GM04504 (cell line): Measurements from ENCODE around the gene HSF5.

Source experiments
- DNase-seq: peaks from one replicate; pipeline ENCODE4 v3.0.0-alpha.2; 2012; ENCODE audit warnings: low read depth

The HSF5 gene

DNA sequence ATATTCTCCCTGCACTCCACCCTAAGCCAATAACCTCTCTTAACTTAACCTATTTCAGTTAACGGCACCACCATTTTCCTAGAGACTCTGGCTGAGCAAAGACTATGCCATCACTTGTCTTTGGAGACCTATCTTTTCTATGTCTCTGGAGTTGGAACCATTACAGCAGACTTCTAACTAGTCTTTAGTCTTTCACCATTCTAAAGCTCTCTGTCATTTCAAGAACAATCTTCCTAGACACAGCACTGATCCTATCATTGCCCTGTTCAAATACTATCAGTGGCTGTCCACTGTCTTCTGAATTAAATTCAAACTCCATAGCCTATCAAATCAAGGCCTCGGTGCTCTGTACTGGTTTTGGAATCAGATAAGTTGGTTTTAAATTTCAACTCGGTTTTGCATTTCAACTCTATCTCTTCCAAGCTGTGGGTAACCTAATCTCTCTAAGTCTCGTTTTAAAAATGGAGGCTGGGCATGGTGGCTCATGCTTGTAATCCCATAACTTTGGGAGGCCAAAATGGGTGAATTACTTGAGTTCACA lies 102.8 kb downstream of the HSF5 start:
- DNase-seq = no peak

DNA sequence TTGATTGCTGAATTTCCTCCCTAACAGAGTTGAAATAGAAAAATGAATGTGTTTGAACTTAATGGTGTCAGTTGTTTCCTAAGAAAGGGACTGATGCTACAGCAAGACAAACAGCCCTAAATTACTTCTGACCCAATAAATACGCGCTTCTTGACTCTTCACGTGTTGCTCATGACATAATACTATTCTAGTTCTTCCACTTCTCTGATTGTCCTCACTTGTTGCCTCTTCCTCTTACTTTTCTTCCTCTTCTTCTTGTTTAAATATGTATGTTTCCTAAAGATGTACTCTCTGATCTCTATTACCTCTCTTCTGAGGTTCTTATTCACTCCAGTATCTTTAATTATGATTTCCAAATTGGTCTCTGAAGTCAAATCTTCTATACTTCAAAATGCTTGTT lies 103.3 kb downstream of the HSF5 start:
- no peak for DNase-seq

DNA sequence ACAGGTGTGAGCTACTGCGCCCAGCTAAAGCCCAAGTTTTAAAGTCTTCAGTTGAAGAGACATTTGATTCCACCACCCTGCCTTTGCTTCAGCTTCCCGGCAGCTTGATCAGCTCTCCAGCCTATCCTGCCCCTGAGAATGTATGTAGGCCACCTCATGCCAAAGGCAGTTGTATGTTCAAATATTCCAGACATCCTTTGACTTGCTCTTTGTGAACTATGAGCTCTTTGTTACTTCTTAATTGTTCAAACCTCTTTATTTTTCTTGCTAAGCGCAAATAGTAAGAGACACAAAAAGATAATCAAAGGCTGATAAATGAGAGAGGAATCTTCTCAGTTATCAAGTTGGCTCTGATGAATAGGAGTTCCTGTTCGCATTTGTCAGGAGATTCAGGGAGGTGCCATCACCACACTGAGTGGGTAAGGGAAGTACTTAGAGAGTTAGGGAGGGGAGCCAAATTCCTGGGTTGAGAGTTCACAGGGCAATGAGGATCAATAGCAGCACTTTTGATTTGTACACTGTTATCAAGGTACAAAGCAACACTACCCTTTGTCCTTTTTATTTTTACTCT lies 104.2 kb downstream of the HSF5 start:
- DNase-seq = no peak

DNA sequence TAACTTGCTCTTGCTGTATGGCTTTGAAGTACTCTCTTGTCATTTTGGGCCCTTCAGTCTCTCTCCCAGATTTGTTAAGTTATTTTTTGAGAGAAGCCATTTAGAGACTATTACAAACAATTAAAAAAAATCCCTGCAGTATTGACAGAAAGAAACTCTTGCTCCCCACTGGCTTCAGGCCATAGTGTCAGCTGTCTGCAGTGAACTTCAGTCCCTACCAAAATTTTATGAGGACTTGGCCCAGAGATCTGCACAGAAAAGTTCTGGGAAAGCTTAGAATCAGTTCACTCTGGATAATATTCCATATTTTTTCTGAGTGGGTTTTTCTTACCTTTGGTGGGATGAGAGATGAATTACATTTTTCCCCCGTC lies 105.4 kb downstream of the HSF5 start:
- no peak for DNase-seq

DNA sequence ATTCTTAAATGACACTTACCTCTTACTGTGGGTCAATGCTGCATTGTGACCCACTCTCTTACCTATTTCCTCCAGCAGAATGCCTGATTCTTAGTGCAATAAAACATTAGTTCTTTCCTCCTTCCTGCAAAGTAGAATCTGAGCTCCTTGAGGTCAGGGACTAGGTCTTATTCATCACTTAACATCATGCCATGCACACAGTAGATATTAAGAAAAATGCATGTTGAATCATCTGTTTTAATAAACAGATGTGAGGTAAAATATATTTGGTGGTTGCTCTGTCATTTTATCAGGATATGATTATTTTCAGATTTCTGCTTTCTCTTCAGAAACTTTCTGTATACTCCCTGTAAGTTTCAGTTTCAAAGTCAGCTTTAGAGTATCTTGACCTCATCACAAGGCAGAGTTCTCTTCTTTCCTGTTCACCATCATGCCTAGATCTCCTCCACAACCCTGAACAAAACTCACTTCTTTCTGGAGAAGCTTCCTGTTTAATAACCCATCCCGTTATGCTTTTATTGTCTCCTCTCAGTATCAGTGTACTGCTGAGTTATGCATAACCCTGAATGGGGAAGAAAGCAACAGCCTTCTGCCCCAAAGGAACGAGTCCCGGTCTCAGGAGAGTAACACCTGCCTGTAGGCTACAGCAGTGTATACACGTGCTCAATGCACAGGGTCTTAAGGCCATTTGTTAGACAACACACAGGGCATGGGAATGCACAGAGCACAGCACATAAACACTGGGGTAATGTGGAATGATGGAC lies 105.9 kb downstream of the HSF5 start:
- no peak for DNase-seq

DNA sequence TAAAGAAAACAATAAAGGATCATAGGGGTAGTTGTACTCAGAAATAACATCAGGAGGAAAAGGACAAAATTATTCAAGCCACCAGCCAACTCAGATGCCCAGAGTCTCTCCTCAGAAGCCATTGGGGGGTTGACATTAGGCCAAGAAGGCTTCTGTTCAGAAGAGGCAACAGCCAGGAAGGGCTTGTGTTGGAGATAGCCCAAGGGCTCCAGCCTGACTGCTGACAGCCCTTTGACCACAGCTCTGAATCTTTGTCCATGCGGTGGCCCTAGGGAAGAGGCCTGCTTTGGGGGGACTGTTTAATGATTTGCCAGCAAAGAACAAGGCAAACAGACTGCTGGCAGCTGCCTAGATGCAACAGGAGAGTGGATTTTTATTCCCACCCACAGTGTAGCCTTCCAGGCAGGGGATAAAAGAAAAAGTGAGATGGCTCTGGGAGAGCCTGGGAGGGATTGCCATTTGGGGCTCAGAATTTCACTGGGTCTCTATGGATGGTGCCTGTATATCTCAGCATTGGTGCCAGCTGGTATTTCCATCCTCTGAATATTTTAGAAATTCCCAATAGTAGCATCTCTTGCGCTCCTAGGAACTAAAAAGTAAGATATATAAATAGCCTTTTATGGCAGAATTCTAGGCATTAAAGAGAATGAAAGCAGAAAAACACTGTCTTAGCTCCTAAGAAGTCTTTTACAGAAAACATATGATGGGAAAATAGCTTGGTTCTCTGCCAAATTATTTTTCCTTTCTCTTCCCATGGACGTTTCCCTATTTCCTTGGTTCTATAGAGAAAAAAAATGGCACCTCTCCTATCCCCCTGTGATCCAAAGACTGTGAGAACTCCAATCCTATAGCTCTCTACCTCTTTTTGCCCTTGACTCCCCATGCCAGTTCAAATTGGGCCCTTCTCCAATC lies 106.8 kb downstream of the HSF5 start:
- no peak for DNase-seq

DNA sequence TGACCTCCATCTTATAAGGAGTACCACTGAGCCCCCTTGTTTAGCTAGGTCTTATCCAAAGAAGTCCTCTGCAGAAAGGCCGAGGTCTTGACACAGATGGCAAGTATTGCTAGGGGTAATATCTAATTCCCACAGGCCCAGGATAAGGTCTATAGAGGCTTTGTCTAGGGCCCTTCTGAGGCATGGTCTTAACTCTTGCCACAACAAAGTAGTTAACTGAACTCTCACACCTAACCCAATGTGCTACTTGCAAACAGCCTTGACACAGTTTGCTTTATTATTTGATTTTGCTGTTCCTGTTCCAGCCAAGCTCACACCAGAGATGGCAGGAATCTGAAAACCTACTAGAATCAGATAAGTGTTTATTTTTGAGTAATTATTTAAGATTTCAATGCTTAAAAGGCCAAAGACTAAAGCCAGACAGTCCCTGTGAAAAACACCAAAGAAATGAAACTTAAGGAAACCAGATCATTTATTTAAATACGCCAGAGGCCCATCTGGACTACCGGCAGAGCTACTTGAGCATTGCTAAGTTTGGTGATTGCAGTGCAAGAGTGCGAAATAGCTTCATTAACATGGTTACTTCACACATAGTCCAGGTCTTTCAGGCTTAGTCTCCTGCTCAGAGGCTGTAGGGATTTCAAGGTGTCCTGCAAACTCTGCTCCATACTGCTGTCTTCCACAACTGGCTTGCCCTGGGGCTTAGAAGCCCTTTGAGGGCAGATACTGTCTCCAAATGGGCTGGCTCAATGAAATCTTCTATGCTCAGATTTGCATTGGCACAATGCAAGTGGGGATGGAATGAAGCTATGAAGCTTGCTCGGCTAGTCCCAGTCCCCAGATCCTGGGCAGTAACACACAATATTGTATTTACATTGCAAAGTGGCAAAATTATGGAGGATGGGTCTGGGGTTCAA lies 107.7 kb downstream of the HSF5 start:
- DNase-seq = no peak

DNA sequence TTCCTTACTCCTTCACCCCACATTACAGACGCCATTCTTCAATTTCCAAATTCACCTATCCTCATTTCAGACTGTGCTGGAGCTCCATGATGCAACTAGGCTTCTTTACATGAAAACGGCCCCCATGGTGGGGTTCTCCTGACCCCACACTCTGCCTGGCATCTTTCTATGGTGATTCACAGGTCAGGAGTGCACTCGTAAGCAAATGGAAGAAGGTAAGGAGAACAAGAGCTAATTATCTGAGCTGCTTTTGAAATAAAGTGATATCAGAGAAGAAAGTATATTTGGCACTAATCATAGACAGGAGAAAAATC lies 108.7 kb downstream of the HSF5 start:
- no peak for DNase-seq

DNA sequence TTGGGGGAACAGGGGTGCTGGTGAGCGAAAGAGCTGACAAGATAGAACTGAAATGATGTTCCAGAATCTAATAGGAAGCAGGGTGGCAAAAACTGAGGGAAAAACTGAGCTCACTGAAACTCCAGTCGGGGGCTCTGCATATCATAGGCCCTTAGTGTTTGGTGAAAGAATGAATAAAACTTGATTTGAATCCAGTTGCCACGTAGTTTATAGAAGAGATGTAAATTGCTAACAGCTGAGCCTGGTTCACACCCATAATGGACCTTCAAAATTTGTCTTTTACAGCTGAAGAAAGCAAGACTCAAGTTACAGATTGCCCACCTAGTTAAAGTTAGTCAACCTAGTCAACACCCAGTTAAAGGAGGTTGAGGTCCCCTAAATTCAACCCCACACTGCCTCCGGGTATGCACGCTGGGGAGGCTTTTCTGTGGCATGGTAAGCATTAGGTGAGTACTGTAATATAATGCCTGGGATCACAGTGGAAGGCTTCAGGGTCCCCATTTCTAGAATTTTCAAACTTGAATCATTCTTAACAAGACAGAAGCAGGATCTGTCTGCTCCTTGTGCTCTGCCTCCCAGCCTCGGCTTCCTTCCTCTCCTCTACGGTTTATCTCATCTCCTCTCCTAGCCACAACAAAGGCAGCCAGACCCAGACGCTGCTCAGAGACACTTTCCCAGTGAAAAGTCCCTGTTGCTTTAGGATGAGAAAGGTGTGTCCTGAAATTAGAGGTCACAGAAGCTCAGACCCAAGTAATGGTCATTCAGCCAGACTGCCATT lies 109.3 kb downstream of the HSF5 start:
- DNase-seq = no peak

DNA sequence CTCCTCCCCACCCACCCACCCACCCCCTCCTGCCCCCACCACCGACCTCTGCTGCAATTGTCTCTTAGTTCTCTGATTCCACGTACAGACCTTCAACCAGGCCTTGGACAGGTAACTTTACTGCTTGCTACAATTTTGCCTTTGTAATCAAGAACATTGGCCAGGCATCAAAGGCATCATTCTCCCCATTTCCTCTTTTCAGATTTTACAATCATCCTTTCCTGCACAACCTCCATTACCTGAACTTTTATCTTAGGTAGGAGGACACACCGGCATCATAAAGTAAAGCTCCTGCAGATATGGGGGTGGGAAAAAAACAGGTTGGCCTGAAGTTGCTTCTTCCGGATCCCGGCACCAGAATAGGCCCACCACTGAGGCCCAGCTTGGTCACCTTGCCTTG lies 110.5 kb downstream of the HSF5 start:
- no peak for DNase-seq

DNA sequence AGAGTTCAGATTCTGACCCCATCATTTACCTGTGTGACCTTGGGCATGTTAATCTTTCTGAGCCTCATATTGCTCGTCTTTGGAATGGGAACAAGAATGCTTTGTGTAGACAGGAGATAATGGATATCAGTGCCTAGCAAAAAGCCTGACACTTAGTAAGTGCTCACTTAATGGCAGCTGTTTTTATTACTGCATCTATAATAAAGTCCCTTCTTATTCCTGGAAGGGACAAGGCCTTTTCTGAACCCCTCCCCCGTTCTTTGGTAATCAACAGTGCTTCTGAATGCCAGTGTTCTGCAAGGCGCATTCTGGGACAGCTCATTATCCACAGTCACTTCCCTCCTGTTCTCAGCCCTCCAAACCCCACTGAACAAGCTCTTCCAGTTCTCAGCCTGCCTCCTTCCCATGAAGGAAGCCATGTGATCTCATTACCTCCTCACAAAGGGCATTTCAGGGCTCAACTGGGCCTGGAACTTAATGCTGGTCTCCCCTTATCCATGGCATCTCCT lies 111.1 kb downstream of the HSF5 start:
- DNase-seq = no peak

DNA sequence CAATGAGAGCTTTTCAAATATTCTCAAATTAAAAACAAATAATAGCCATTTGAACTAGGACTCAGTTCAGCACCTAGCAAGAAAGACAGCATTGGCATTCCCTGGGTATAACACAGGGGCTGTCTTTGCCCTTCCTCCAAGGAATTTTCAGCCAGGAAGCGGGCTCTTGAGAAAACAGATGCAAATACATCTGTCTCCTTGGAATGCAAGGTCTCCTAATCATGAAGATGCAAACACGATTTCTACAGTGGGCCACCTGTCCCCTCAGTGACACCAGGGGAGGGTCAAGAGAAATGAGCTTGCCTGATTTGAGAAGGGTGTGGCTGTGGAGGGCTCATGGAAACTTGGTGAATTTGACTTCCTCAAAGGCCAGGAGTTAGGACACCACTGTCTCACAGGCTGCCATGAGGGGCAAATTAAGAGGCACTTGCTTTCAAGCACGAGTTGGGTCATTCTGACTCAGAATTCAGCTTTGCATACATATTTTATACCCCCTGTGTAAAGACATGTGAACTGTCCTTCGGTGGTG lies 111.7 kb downstream of the HSF5 start:
- no peak for DNase-seq

DNA sequence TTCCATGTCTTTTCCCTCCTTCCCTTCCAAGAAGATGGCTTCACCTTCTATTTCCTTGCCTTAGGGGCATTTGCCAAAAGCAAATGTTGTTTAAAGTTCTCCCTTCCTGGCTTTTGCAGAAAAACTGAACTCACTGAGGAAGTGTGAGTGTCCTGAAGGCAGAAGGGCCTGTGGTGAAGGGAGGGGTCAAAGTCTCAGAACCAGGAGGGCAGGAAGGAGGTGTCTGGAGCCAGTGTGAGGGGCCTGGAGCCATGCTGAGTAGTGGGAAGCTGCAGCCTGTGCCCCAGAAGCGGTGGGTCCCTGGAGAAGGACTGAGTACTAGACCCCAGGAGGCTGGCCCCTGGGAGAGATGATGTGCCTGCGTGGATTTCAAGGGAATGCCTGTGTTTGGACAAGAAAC lies 112.4 kb downstream of the HSF5 start:
- no peak for DNase-seq

DNA sequence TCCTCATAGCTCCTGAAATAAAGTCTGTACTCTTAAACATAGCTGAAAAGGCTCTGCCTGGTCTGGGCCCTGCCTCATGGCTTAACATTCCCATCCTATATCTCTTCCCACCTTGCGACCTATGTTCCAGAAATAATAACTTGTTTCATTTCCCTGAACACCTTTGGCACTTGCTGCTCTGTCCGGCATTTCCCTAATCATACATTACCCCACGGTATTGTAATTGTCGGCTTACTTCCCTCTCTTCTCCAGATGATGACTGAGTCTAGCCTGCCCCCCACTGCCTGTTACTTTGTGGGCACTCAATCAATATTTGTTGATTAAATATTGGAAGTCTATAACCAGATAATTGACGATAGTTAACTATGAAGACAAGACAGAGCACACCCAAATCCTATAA lies 113.0 kb downstream of the HSF5 start:
- no peak for DNase-seq

DNA sequence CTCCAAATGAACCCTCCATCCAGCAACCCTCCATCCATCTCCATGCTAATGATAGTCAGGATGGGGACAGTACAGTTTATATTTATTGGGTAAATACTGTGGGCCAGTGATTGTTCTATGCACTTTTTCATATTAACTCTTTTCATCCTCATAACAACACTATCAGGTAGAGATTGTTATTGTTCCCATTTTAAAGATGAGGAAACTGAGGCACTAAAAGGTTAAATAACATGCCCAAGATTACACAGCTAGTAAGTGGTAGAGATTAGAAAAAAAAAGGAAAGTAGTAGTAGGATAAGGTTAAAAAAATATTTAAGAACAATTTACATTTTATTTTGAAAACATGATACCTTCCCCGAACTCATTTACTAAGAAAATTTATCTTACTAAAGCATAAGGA lies 114.3 kb downstream of the HSF5 start:
- no peak for DNase-seq

DNA sequence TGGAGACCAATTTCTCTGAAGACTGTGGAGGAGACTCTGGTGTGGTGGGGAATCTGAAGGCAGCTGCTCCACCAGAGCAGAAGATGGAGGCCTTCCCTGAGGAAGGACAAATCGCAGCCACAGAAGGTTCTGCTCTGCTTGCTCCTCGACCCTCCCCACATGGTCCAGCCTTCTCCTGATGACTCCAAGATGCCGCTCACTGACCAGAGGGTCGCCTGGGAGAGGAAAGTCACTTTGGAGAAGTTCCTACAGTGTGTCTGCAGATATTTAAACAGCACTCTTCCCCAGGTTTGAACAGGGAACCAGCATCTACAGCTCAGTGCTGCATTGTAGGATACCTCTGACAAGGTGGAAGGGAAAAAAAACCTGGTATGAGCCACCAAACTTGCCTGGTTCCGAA lies 115.2 kb downstream of the HSF5 start:
- DNase-seq = no peak

DNA sequence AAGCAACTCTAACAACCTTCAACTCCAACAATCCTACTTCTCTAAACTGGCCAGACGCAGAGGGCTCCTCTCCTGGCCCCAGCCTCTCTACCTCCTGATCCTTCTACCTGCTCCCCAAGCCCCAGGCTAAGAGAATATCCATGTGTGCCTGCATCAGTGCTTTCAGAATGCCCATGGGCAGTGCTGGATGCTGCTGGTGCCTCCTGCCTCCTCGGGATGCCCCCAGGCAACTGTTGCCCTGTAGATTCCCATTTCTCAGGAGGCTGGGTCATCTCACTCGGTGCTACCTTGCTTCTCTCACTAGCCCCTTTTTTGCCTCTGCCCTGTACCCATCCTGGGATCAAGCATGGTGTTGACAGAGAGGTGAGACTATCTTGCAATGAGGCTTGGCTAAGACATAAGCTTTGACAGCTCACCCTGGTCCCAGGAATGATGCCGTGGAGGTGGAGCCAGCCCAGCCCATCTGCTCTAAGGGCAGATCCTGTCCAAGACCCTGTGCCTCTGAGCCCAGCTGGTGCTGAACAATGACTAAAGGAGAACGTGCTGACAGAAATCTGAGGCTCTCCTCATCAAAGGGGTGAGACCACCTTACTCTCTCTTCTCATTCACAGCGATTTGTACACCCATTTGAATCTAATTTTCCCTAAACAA lies 116.8 kb downstream of the HSF5 start:
- no peak for DNase-seq

DNA sequence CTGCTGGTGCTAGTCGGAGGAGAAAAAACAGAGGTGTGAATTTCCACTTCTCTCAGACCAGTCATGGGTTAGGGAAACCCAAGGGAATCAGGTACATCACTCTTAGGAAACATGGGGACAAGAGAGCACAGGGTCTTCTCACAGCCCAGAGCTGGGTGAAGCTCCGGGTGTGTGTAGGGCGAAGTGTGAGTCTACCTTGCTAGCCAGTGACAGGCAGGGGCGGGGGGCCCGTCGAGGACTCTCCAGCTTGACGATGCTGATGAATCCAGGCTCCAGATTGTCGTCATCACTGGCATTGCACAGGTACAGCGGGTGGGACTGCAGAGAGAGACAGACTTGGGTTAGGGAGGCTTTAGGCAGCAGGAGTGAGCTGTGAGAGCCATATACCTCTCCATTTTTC lies 117.5 kb downstream of the HSF5 start:
- no peak for DNase-seq

DNA sequence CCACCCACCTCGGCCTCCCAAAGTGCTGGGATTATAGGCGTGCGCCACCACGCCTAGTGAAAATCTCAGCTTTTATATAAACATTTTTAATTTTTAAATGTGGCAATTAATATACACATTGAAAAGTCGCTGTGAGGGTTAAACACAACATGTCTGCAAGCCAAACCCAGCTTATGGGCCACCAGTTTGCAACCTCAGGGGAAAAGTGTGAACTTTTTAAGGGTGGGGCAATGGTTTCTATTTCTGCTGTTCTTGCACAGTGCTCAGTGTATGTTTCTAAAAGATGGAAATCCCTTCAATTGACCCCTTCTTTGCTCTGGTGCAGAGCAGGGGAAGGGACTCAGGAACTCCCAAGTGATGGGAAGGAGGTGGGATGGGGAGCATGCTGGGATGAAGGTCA lies 117.9 kb downstream of the HSF5 start:
- DNase-seq = no peak
